Fibroblast of skin of right biceps (primary cell): Measurements from ENCODE around the gene PPA1.
"Not testable (repeated sequence)": the region's sequence is repeated elsewhere in the genome, so short reads cannot be mapped to it uniquely, and the experiment has no call there.

Source experiments
- DNase-seq: peaks from one replicate; pipeline ENCODE4 v3.0.0-alpha.2; 2013

PPA1 gene

GRCh38 chr10:70233109-70233938 is at the start of gene PPA1:
PPA1 (minus strand) TSS chr10:70233429; CDS start chr10:70233327, 102 bp downstream.
- DNase-seq = peak; percentile 96

- DNase-seq = no peak
These were observed 48.4 kb upstream of the PPA1 start for GRCh38 chr10:70281609-70282008.

GRCh38 chr10:70280099-70280498 is 46.9 kb upstream of the PPA1 start:
- no peak for DNase-seq

GRCh38 chr10:70277396-70278030 is 44.3 kb upstream of the PPA1 start:
- DNase-seq = no peak

- no peak for DNase-seq
These were observed 41.4 kb upstream of the PPA1 start for GRCh38 chr10:70274643-70275042.

- no peak for DNase-seq
These were observed 39.7 kb upstream of the PPA1 start for GRCh38 chr10:70272925-70273316.

GRCh38 chr10:70271996-70272924 is 39.0 kb upstream of the PPA1 start:
- DNase-seq = no peak

- no peak for DNase-seq
These were observed 37.7 kb upstream of the PPA1 start for GRCh38 chr10:70270952-70271351.

GRCh38 chr10:70269741-70270140 is 36.5 kb upstream of the PPA1 start:
- no peak for DNase-seq

GRCh38 chr10:70268376-70268775 is 35.1 kb upstream of the PPA1 start:
- DNase-seq = no peak

GRCh38 chr10:70267161-70267933 is 34.1 kb upstream of the PPA1 start:
- DNase-seq = peak; percentile 97

GRCh38 chr10:70266701-70267100 is 33.5 kb upstream of the PPA1 start:
- no peak for DNase-seq

- no peak for DNase-seq
These were observed 32.8 kb upstream of the PPA1 start for GRCh38 chr10:70266056-70266455.

- no peak for DNase-seq
These were observed 31.9 kb upstream of the PPA1 start for GRCh38 chr10:70265032-70265689.

GRCh38 chr10:70260734-70261133 is 27.5 kb upstream of the PPA1 start:
- DNase-seq = no peak

GRCh38 chr10:70260259-70260658 is 27.0 kb upstream of the PPA1 start:
- DNase-seq = no peak

GRCh38 chr10:70258216-70258615 is 25.0 kb upstream of the PPA1 start:
- DNase-seq = no peak

- DNase-seq = not testable (repeated sequence)
These were observed 24.6 kb upstream of the PPA1 start for GRCh38 chr10:70257816-70258215.

GRCh38 chr10:70256463-70256862 is 23.2 kb upstream of the PPA1 start:
- DNase-seq = no peak

- peak; percentile 27 for DNase-seq
These were observed 22.4 kb upstream of the PPA1 start for GRCh38 chr10:70255329-70256299.
